ENCODE results near the gene SSX2. TPM values are rescaled to one million over a fixed set of nuclear protein-coding genes. Genes with fewer than 3 reads are reported as not detected.

SSX2 gene
- total RNA-seq: not detected

GRCh38 chrX:52707078-52707477 lies at the start of gene SSX2:
Gene SSX2, minus strand, starts transcription at chrX:52707178. Its CDS starts 1,429 bp downstream, at chrX:52705749.

GRCh38 chrX:52750952-52751351 lies 44.0 kb upstream of the SSX2 start, which contains the start of gene SSX2B:
Gene SSX2B, plus strand, starts transcription at chrX:52751252. Its CDS starts 1,429 bp downstream, at chrX:52752681.

GRCh38 chrX:52654800-52655199 lies 52.2 kb downstream of the SSX2 start, which contains the start of gene SSX7:
Gene SSX7, minus strand, starts transcription at chrX:52654900. Its CDS starts 1,428 bp downstream, at chrX:52653472.

Other genes starting within 250 kb of the SSX2 start
- not detected for gene XAGE1A, start 211.4 kb downstream of the SSX2 start, total RNA-seq
- gene XAGE1B, start 190.1 kb downstream of the SSX2 start, total RNA-seq: not detected
- gene SSX7, start 52.3 kb downstream of the SSX2 start, total RNA-seq: not detected
- gene SSX2B, start 44.1 kb upstream of the SSX2 start, total RNA-seq: not detected
- not detected for gene SPANXN5, start 90.2 kb upstream of the SSX2 start, total RNA-seq
- not detected for gene XAGE5, start 104.1 kb upstream of the SSX2 start, total RNA-seq
- not detected for gene XAGE3, start 160.9 kb upstream of the SSX2 start, total RNA-seq
- 33.8 TPM for gene FAM156B, start 190.2 kb upstream of the SSX2 start, total RNA-seq